Progenitor cell of endocrine pancreas (in vitro differentiated cells): Measurements from ENCODE around the gene RECQL. TPM values are rescaled to one million over a fixed set of nuclear protein-coding genes. Genes with fewer than 3 reads are reported as not detected.

Experiments used
- DNase-seq: peaks from one replicate; pipeline ENCODE4 v3.0.0; 2021; ENCODE audit warnings: low spot score; ENCODE audit not compliant: unreplicated experiment
- H3K27ac Mint-ChIP-seq: 2 replicates; pipeline ENCODE4 v1.8.0; 2021; ENCODE audit warnings: mild to moderate bottlenecking, moderate library complexity, mixed read lengths
- H3K27me3 Mint-ChIP-seq: 2 replicates; pipeline ENCODE4 v1.8.0; 2021; ENCODE audit warnings: mixed read lengths
- H3K36me3 Mint-ChIP-seq: 2 replicates; pipeline ENCODE4 v1.8.0; 2022; ENCODE audit warnings: mixed read lengths; ENCODE audit not compliant: insufficient read depth
- H3K4me1 Mint-ChIP-seq: 2 replicates; pipeline ENCODE4 v1.8.0; 2021; ENCODE audit warnings: low read depth, mixed read lengths
- H3K4me3 Mint-ChIP-seq: 2 replicates; pipeline ENCODE4 v1.8.0; 2021; ENCODE audit warnings: low read depth, mild to moderate bottlenecking, moderate library complexity, mixed read lengths
- H3K9me3 Mint-ChIP-seq: 2 replicates; pipeline ENCODE4 v1.8.0; 2021; ENCODE audit warnings: low read depth, mixed read lengths
- total RNA-seq: library from RNA; stranded (reverse); gene quantifications from 2 replicates; pipeline ENCODE4 v1.2.1, GENCODE V29; 2021
- TF ChIP-seq, protein P1 (sequence below): fragments of 200-600 bp; sonication (generic); IDR thresholded peaks from one replicate; pipeline ENCODE4 v1.5.0; 2021; ENCODE audit warnings: antibody characterized with exemption, mild to moderate bottlenecking; ENCODE audit not compliant: unreplicated experiment

Gene RECQL
- total RNA-seq, 1 donor from 2014 or later = 36.6 TPM

DNA sequence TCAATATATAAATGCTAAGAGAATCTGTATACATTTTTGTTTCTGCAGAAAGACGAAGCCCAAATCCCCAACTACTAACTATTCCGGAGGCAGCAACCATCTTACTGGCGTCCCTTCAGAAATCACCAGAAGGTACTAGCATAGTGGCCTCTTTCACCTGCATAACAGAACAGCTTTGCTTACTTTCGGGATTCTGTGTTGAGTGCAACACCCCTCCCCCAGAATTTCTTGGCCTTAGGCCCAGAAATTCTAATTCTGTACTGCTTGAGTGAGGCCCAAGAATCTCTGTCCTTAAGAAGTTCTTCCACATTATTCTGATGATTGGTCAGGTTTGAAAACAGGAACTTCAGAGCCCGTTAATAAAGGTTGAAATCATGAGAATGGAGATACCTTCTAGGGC, 27.5 kb upstream of the RECQL start:
- Mint-ChIP-seq H3K27me3 (peaks cover 46% of the 10 kb centered on the region), H3K27ac (no peak overlapping the region), H3K9me3 (peaks cover 8% of the 10 kb centered on the region)

DNA sequence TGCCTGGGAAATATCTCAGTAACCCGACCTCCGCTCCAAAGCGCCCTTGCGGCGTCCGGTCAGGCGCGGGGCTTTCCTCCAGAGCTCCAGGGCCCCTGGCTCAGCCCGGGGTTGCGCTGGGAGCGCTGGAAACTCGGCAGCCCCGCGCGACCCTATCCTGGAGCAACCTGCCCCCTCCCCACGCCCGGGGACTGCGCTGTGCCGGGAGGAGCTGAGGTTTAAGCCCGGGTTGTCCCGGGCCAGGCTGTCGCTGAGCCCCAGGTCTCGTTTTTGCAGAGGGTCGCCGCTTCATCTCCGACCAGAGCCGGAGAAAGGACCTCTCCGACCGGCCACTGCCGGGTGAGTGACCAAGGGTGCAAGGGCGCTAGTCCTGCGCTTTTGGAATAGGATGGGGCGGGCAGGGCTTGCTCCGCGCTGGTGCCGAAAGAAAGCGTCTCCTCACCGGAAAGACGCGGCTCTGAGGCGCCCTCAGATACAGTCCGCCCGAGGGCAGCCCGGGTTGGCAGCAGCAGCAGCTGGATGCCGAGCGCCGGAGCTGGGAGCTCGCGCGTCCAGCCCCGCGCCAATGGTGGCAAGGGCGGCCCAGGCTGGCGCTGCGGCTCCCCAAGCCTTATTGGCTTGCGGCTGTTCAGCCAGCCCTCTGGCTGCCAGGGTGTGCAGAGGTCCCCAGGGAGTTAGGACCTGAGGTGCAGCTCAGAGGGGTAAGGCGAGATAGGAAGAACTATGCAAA, 26.2 kb upstream of the RECQL start:
- peaks cover 13% of the 10 kb centered on the region for H3K9me3 Mint-ChIP-seq
- no peak overlapping the region for H3K27ac Mint-ChIP-seq
- H3K4me3 Mint-ChIP-seq = peak overlapping the region; percentile 65
- peaks cover 46% of the 10 kb centered on the region for H3K27me3 Mint-ChIP-seq
- DNase-seq = peak; percentile 61
- TF ChIP-seq, protein P1, sequence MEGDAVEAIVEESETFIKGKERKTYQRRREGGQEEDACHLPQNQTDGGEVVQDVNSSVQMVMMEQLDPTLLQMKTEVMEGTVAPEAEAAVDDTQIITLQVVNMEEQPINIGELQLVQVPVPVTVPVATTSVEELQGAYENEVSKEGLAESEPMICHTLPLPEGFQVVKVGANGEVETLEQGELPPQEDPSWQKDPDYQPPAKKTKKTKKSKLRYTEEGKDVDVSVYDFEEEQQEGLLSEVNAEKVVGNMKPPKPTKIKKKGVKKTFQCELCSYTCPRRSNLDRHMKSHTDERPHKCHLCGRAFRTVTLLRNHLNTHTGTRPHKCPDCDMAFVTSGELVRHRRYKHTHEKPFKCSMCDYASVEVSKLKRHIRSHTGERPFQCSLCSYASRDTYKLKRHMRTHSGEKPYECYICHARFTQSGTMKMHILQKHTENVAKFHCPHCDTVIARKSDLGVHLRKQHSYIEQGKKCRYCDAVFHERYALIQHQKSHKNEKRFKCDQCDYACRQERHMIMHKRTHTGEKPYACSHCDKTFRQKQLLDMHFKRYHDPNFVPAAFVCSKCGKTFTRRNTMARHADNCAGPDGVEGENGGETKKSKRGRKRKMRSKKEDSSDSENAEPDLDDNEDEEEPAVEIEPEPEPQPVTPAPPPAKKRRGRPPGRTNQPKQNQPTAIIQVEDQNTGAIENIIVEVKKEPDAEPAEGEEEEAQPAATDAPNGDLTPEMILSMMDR = no peak
- peaks cover 17% of the 10 kb centered on the region for H3K4me1 Mint-ChIP-seq
- H3K36me3 Mint-ChIP-seq = peaks cover 3% of the 10 kb centered on the region

More for the DNA sequence above, 27.5 kb upstream of the RECQL start:
- Mint-ChIP-seq H3K36me3 (peaks cover 3% of the 10 kb centered on the region), H3K4me1 (peaks cover 17% of the 10 kb centered on the region), H3K4me3 (peak overlapping the region; percentile 15)
- TF ChIP-seq, protein P1 = no peak
- DNase-seq = no peak

DNA sequence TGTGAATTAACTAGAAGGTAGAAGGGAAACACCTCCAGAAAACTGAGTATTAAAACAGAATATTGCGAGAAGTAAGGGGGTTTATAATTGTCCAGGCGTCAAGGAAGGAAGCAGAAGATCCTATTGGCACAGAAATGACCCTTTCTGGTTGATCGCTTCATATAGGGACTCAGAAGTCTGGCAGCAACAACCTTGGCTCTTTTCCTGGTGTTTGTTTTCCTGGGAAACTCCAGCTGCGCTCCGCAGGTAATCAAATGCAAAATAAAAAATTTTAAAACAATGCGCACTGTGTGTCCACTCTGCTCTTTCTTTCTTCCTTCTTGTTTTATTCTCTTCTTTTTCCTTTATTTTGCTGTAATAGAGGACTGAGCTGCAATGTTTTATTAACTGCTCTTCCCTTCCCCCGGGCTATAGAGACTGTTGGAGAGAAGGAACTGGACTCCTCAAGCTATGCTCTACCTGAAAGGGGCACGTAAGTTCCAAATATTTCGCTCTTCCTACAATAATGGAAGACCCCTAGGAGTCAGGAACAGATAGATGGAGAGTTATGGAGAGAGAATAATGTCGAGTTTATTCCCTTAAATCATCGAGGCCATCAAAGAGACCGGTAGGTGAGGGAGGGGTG, 25.4 kb upstream of the RECQL start:
- Mint-ChIP-seq H3K27me3 (peaks cover 46% of the 10 kb centered on the region), H3K4me3 (peak overlapping the region; percentile 65), H3K36me3 (peaks cover 3% of the 10 kb centered on the region), H3K9me3 (peaks cover 13% of the 10 kb centered on the region), H3K4me1 (peaks cover 22% of the 10 kb centered on the region), H3K27ac (peak overlapping the region; percentile 11)
- DNase-seq = no peak
- TF ChIP-seq, protein P1 = no peak

DNA sequence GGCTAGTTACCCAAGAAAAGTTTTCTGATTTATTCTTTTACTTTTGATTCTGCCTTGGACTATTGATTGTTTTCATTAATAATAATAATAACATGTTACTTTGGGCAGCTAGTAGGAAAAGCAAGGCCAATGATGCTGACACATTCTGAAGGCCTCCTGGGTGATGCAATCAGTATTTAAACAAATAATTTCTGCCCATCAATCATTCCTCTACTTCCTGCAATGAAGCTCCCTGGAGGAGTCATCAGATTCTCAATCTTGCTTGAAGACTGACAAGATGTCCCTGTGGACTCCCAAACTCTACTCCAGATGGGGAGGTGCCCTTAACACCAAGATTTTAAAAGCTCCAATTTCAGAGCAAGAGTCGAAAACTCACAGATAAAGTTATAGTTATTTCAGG, 24.6 kb upstream of the RECQL start, which contains the start of gene SPX:
Gene SPX, plus strand, starts transcription at position 244 of the 400 bp plus-strand sequence. CDS start 177 bp downstream, outside the sequence.
- H3K27ac Mint-ChIP-seq = peak within 1 kb of the TSS; percentile 11
- H3K9me3 Mint-ChIP-seq = peaks cover 13% of the 10 kb centered on the region
- peaks cover 3% of the 10 kb centered on the region for H3K36me3 Mint-ChIP-seq
- peaks cover 27% of the 10 kb centered on the region for H3K4me1 Mint-ChIP-seq
- peaks cover 43% of the 10 kb centered on the region for H3K27me3 Mint-ChIP-seq
- H3K4me3 Mint-ChIP-seq = peak within 1 kb of the TSS; percentile 65
- DNase-seq = no peak
- TF ChIP-seq, protein P1 = no peak

DNA sequence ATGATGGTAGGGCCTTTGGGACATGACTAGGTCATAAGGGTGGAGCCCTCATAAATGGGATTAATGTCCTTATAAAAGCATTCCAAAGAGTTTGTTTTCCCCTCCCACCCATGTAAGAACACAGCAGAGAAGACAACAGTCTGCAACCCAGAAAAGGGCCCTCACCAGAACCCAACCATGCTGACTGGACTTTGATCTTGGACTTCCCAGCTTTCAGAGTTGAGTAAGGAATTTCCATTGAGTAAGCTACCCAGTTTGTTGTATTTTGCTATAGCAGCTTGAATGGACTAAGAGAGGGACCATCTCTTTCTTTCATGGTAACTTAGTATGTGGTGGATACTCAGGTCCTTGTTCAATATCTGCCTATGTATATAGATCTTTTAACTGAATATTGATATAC, 21.7 kb upstream of the RECQL start:
- peaks cover 3% of the 10 kb centered on the region for H3K36me3 Mint-ChIP-seq
- TF ChIP-seq, protein P1 = no peak
- peaks cover 22% of the 10 kb centered on the region for H3K27me3 Mint-ChIP-seq
- no peak overlapping the region for H3K4me3 Mint-ChIP-seq
- no peak for DNase-seq
- peaks cover 15% of the 10 kb centered on the region for H3K4me1 Mint-ChIP-seq
- H3K27ac Mint-ChIP-seq = no peak overlapping the region
- H3K9me3 Mint-ChIP-seq = peaks cover 13% of the 10 kb centered on the region
